Transverse colon (tissue), 4 donors: ENCODE data around the gene YJEFN3.

Source experiments
- CTCF ChIP-seq, 5 experiments: fragments of 200-600 bp in 3 of 5; fragments of 450-650 bp in 2 of 5; sonication (generic) in 3 of 5; IDR thresholded peaks; 1 replicate in 2 of 5; 2 replicates in 3 of 5; pipeline ENCODE4 v1.5.1; 2016 to 2017; ENCODE audit warnings: antibody characterized with exemption in 5 of 5, inconsistent platforms in 3 of 5, mild to moderate bottlenecking in 2 of 5, moderate library complexity in 1 of 5
- EP300 ChIP-seq: sonication (generic); formaldehyde crosslinking; IDR thresholded peaks from one replicate; pipeline ENCODE4 v1.6.1; 2017; ENCODE audit warnings: antibody characterized with exemption, low read depth
- POLR2A ChIP-seq: fragments of 450-650 bp; IDR thresholded peaks from one replicate; pipeline ENCODE4 v1.6.1; 2016; ENCODE audit warnings: antibody characterized with exemption, mild to moderate bottlenecking, moderate library complexity
- POLR2AphosphoS5 ChIP-seq, 3 donors: sonication (generic); formaldehyde crosslinking; IDR thresholded peaks; one replicate each; pipeline ENCODE4 v1.6.1; 2016; ENCODE audit warnings: antibody characterized with exemption in 3 of 3

GRCh38 chr19:19545707-19546106, 17.0 kb downstream of the YJEFN3 start:
- no peak for TF ChIP-seq POLR2A
- TF ChIP-seq CTCF (IDR thresholded peaks at IDR 0.05), result no peak
- TF ChIP-seq POLR2AphosphoS5 (IDR thresholded peaks at IDR 0.05), result no peak
- TF ChIP-seq EP300, result no peak
